SK-N-SH treated with all-trans-retinoic acid at 6 μM for 48 hours (cell line): ENCODE data around the gene ASIC1.

Source experiments
- ATAC-seq: fragments of 200-7000 bp; cut with Tn5 transposase; 3 replicates; pipeline ENCODE4 v1.9.1; 2020; ENCODE audit warnings: mild to moderate bottlenecking, moderate library complexity
- ARNTL ChIP-seq: fragments of 450-650 bp; formaldehyde crosslinking; IDR thresholded peaks from 2 replicates; pipeline ENCODE4 v1.5.0; 2020; ENCODE audit warnings: low read depth, mild to moderate bottlenecking, moderate library complexity, borderline replicate concordance
- CSDC2 ChIP-seq: fragments of 250-450 bp; sonication (Bioruptor Pico); IDR thresholded peaks from 2 replicates; pipeline ENCODE4 v1.5.0; 2020; ENCODE audit warnings: mild to moderate bottlenecking, moderate library complexity
- OSR1 ChIP-seq: fragments of 250-450 bp; sonication (Bioruptor Pico); IDR thresholded peaks from 2 replicates; pipeline ENCODE4 v1.8.0; 2022; ENCODE audit warnings: moderate library complexity, mild to moderate bottlenecking, inconsistent platforms
- SNAI2 ChIP-seq: fragments of 250-450 bp; sonication (Bioruptor Pico); IDR thresholded peaks from 2 replicates; pipeline ENCODE4 v1.5.0; 2020; ENCODE audit warnings: mild to moderate bottlenecking, moderate library complexity
- TCF4 ChIP-seq: fragments of 250-450 bp; sonication (Bioruptor Pico); IDR thresholded peaks from 2 replicates; pipeline ENCODE4 v1.8.0; 2021; ENCODE audit warnings: mild to moderate bottlenecking, moderate library complexity, borderline replicate concordance
- TOX ChIP-seq: fragments of 250-450 bp; sonication (Bioruptor Pico); IDR thresholded peaks from 2 replicates; pipeline ENCODE4 v1.8.0; 2021; ENCODE audit warnings: mild to moderate bottlenecking, moderate library complexity, borderline replicate concordance
- ZC3H10 ChIP-seq: fragments of 250-450 bp; sonication (Bioruptor Pico); IDR thresholded peaks from 2 replicates; pipeline ENCODE4 v1.5.1; 2021; ENCODE audit warnings: mild to moderate bottlenecking, moderate library complexity
- ZFP3 ChIP-seq: fragments of 250-450 bp; sonication (Bioruptor Pico); IDR thresholded peaks from 2 replicates; pipeline ENCODE4 v1.5.0; 2020; ENCODE audit warnings: mild to moderate bottlenecking, moderate library complexity
- ZFP30 ChIP-seq: fragments of 450-650 bp; formaldehyde crosslinking; IDR thresholded peaks from 2 replicates; pipeline ENCODE4 v1.5.0; 2022; ENCODE audit warnings: mild to moderate bottlenecking, moderate library complexity
- ZNF565 ChIP-seq: fragments of 450-650 bp; formaldehyde crosslinking; conservative IDR thresholded peaks from 2 replicates; pipeline ENCODE4 v1.5.0; 2020; ENCODE audit warnings: low read depth, mild to moderate bottlenecking, moderate library complexity
- ZNF70 ChIP-seq: fragments of 450-650 bp; formaldehyde crosslinking; IDR thresholded peaks from 2 replicates; pipeline ENCODE4 v1.5.0; 2020; ENCODE audit warnings: mild to moderate bottlenecking, moderate library complexity
- ZNF8 ChIP-seq: fragments of 450-650 bp; formaldehyde crosslinking; IDR thresholded peaks from 2 replicates; pipeline ENCODE4 v1.5.0; 2020; ENCODE audit warnings: mild to moderate bottlenecking, moderate library complexity
- TF ChIP-seq, protein P1 (sequence below): fragments of 250-450 bp; sonication (Bioruptor Pico); IDR thresholded peaks from 2 replicates; pipeline ENCODE4 v1.5.0; 2020; ENCODE audit warnings: mild to moderate bottlenecking, moderate library complexity
- TF ChIP-seq, protein P2 (sequence below): fragments of 250-450 bp; sonication (Bioruptor Pico); IDR thresholded peaks from 2 replicates; pipeline ENCODE4 v1.5.1; 2020; ENCODE audit warnings: low read depth, mild to moderate bottlenecking, moderate library complexity
- TF ChIP-seq, protein P3 (sequence below): fragments of 250-450 bp; sonication (Bioruptor Pico); IDR thresholded peaks from 2 replicates; pipeline ENCODE4 v1.8.0; 2021; ENCODE audit warnings: low read depth, mild to moderate bottlenecking, moderate library complexity, borderline replicate concordance

Gene ASIC1

DNA sequence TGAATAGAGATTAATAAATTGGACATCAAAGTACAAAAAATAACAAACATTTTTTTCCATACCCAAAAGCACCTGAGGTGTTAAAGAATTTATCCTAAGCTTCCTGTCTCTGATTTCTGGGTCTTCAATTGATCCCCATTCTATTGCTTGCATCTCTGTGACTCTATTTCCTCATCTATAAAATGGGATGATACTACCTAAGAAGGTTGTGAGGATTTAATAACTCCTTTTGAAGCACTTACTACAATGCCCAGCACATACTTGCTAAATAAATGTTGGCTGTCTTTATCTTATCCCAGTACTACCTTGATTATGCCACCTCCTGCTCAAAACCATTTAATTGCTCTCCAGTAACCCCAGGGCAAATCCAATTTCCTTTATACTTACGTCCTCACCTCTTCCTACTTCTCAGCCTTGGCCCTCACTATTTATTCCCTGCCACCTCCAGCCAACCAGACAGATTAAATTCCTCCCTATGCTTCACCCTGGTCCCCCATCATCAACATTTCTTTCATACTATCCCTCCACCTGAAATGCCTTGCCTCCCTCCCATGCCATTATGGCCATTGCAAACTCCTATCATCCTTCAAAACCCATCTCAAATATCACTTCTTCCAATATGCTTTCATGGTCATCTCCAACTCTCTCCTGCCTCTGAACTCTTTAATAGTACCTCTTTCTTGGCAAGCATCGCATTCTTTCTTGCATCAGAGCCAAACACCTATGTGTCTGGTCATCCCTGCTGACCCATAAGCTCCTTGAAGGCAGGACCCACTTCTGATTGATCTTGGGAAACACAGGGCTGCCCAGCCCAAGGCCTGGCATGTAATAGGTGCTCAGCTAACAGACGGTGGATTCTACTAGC, 7.9 kb upstream of the ASIC1 start:
- ATAC-seq: no peak
- TF ChIP-seq ZNF70 (CRISPR knock-in tag) (no peak), ARNTL (CRISPR knock-in tag) (no peak), ZFP30 (CRISPR knock-in tag) (no peak), ZFP3 (CRISPR knock-in tag) (0 out of 2 replicates have a peak, but pooled peaks have one; percentile 54)

DNA sequence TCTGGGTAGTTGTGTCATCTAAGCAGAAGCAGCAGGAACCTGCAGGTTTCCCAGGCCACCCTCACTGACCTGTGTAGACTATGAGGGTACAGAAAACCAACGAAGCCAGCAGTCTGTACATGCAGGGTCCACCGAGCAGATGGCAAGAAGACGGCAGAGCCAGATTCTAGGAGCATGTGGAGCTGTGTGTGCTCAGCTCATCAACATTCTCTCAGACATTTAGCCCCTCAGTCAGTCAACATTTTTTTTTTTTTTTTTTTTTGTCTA, 7.3 kb upstream of the ASIC1 start:
- TF ChIP-seq CSDC2 (CRISPR knock-in tag) (no peak), ZFP30 (CRISPR knock-in tag) (no peak), TCF4 (CRISPR knock-in tag) (no peak), ZNF565 (no peak), OSR1 (CRISPR knock-in tag) (no peak), ZFP3 (CRISPR knock-in tag) (no peak), SNAI2 (no peak), ZNF70 (CRISPR knock-in tag) (no peak), ZNF8 (CRISPR knock-in tag) (no peak), ARNTL (CRISPR knock-in tag) (no peak)
- TF ChIP-seq, protein P1, sequence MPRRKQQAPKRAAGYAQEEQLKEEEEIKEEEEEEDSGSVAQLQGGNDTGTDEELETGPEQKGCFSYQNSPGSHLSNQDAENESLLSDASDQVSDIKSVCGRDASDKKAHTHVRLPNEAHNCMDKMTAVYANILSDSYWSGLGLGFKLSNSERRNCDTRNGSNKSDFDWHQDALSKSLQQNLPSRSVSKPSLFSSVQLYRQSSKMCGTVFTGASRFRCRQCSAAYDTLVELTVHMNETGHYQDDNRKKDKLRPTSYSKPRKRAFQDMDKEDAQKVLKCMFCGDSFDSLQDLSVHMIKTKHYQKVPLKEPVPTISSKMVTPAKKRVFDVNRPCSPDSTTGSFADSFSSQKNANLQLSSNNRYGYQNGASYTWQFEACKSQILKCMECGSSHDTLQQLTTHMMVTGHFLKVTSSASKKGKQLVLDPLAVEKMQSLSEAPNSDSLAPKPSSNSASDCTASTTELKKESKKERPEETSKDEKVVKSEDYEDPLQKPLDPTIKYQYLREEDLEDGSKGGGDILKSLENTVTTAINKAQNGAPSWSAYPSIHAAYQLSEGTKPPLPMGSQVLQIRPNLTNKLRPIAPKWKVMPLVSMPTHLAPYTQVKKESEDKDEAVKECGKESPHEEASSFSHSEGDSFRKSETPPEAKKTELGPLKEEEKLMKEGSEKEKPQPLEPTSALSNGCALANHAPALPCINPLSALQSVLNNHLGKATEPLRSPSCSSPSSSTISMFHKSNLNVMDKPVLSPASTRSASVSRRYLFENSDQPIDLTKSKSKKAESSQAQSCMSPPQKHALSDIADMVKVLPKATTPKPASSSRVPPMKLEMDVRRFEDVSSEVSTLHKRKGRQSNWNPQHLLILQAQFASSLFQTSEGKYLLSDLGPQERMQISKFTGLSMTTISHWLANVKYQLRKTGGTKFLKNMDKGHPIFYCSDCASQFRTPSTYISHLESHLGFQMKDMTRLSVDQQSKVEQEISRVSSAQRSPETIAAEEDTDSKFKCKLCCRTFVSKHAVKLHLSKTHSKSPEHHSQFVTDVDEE: no peak
- no peak for ATAC-seq

DNA sequence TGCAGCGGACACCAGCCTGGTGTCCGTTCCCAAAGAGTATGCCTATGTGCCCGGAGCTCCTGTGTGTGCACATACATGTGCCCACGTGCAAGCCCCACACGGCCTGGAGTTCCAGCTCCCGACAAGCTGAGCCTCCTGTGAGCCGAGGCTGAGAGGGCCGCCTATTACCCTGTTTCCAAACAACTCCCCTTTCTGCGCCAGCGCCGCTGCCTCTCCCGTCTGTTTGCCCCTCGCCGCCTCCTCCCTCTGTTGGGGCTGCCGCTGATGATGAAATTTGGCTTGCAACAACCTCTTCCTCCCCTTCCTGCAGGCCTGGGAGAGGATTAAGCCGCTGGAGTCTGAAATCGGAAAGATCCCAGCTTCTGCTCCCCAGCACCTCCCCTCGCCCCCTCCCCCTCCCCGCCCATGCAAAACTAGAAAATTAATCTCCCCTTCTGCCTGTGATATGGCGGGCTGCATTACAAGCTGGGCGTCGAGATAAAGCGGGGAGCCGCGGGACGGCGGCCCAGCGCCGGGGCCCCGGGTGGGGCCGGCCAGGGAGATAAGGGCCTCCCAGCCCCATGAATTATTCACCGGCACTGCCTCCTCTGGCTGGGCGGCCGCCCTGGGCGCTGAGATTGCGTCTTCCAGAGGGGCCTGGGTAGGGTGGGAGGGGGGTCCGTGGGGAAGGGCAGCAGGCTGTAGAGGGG, 6.8 kb upstream of the ASIC1 start:
- no peak for ATAC-seq
- TF ChIP-seq, protein P1: no peak
- TF ChIP-seq CSDC2 (CRISPR knock-in tag) (no peak), TOX (CRISPR knock-in tag) (no peak), ZNF8 (CRISPR knock-in tag) (no peak), ZFP30 (CRISPR knock-in tag) (no peak)
- TF ChIP-seq, protein P2, sequence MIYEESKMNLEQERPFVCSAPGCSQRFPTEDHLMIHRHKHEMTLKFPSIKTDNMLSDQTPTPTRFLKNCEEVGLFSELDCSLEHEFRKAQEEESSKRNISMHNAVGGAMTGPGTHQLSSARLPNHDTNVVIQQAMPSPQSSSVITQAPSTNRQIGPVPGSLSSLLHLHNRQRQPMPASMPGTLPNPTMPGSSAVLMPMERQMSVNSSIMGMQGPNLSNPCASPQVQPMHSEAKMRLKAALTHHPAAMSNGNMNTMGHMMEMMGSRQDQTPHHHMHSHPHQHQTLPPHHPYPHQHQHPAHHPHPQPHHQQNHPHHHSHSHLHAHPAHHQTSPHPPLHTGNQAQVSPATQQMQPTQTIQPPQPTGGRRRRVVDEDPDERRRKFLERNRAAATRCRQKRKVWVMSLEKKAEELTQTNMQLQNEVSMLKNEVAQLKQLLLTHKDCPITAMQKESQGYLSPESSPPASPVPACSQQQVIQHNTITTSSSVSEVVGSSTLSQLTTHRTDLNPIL (CRISPR knock-in tag): no peak
- TF ChIP-seq, protein P3, sequence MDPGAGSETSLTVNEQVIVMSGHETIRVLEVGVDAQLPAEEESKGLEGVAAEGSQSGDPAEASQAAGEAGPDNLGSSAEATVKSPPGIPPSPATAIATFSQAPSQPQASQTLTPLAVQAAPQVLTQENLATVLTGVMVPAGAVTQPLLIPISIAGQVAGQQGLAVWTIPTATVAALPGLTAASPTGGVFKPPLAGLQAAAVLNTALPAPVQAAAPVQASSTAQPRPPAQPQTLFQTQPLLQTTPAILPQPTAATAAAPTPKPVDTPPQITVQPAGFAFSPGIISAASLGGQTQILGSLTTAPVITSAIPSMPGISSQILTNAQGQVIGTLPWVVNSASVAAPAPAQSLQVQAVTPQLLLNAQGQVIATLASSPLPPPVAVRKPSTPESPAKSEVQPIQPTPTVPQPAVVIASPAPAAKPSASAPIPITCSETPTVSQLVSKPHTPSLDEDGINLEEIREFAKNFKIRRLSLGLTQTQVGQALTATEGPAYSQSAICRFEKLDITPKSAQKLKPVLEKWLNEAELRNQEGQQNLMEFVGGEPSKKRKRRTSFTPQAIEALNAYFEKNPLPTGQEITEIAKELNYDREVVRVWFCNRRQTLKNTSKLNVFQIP (CRISPR knock-in tag): no peak
- TF ChIP-seq, all 23 proteins: peak for 0

DNA sequence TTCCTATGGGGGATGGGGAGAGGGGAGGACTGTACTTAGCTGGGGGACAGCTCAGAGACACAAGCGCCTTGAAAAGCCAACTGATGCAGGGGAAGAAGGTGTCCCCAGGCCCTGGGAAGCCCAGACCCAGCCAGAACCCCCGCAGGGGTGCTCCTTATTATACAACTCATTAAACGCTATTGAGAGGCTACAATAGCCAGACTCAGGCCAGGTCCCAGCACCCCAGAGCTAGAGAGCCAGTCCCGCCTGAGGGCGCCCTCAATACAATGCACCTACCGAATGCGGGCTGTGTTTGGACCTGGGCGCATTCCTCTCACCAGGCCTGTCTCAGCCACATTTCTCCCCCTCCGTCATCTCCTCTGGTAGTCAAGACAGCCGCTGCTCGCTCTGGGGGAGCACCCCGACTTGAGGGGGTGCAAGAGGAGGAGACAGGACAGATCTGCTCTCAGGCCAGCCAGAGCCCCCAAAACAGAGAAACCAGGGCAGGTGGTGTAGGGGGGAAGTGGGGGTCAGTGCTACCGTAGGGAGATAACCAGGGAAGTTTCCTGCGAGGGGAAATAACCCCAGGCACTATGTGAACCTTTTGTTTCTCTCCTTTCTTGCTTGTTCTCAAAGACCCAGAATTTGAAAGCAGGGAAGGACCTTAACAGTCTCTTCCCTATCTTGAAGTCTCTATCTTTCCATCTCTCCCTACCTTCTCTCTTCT, 6.1 kb upstream of the ASIC1 start:
- no peak for TF ChIP-seq ARNTL (CRISPR knock-in tag)
- TF ChIP-seq SNAI2: no peak
- TF ChIP-seq ZC3H10 (CRISPR knock-in tag): no peak
- TF ChIP-seq ZFP3 (CRISPR knock-in tag): no peak
- no peak for ATAC-seq
